SK-N-SH (cell line): Measurements from ENCODE around the gene TCP1. TPM values are rescaled to one million over a fixed set of nuclear protein-coding genes. Genes with fewer than 3 reads are reported as not detected.

Source experiments
- CTCF ChIA-PET: fragments of 300-600, 350-600 bp; formaldehyde crosslinking; extraction: SDS; loops from one replicate; lab custom pipeline; 2021; lab: Yijun Ruan, JAX
- POLR2A ChIA-PET: fragments of 350-600 bp; sonication (Branson Sonifier 250); formaldehyde crosslinking; extraction: SDS; loops from one replicate; lab custom pipeline; 2020; ENCODE audit warnings: antibody characterized with exemption, inconsistent platforms; lab: Yijun Ruan, JAX
- DNase-seq: peaks from one replicate; pipeline ENCODE4 v3.0.0; 2012
- H2AFZ ChIP-seq: fragments of 200-600 bp; sonication (generic); 2 replicates; pipeline ENCODE4 v1.8.1; 2016; ENCODE audit warnings: antibody characterized with exemption, mild to moderate bottlenecking, low read depth
- H3F3A ChIP-seq: fragments of 200-600 bp; sonication (generic); replicated peaks from 2 replicates; pipeline ENCODE3; 2016; ENCODE audit warnings: antibody characterized with exemption, mild to moderate bottlenecking; ENCODE audit not compliant: insufficient read depth
- H3K27ac ChIP-seq, 2 experiments: fragments of 200-500 bp in 1 of 2; fragments of 200-600 bp in 1 of 2; sonication (Bioruptor generic) in 1 of 2; sonication (generic), shearing (Covaris generic) in 1 of 2; 2 replicates each; pipeline versions ENCODE4 v1.5.1 to v1.6.1; 2014 to 2016; ENCODE audit warnings: low read depth in 2 of 2, inconsistent platforms in 1 of 2, low read length in 1 of 2, mild to moderate bottlenecking in 1 of 2, mixed read lengths in 1 of 2
- H3K27me3 ChIP-seq: fragments of 200-600 bp; sonication (generic), shearing (Covaris generic); 2 replicates; pipeline ENCODE4 v1.6.1; 2016; ENCODE audit warnings: mixed run types; ENCODE audit not compliant: insufficient read depth
- H3K36me3 ChIP-seq, 2 experiments: fragments of 200-500 bp in 1 of 2; fragments of 200-600 bp in 1 of 2; sonication (Bioruptor generic) in 1 of 2; sonication (generic) in 1 of 2; replicated peaks in 1 of 2; 2 replicates each; pipeline versions ENCODE3 to v1.5.1; 2014 to 2016; ENCODE audit warnings: low read length in 1 of 2, mild to moderate bottlenecking in 1 of 2; ENCODE audit not compliant: insufficient read depth in 2 of 2, control insufficient read depth in 1 of 2
- H3K4me1 ChIP-seq, 2 experiments: fragments of 200-500 bp in 1 of 2; fragments of 200-600 bp in 1 of 2; sonication (Bioruptor generic) in 1 of 2; sonication (generic), shearing (Covaris generic) in 1 of 2; 2 replicates each; pipeline versions ENCODE4 v1.5.1 to v1.6.1; 2014 to 2016; ENCODE audit warnings: low read depth in 1 of 2, low read length in 1 of 2, mixed run types in 1 of 2; ENCODE audit not compliant: insufficient read depth in 2 of 2, control insufficient read depth in 1 of 2
- H3K4me2 ChIP-seq: fragments of 200-600 bp; sonication (generic), shearing (Covaris generic); 2 replicates; pipeline ENCODE4 v1.6.1; 2017; ENCODE audit warnings: mixed run types
- H3K4me3 ChIP-seq, 2 experiments: fragments of 200-500 bp in 1 of 2; fragments of 200-600 bp in 1 of 2; sonication (Bioruptor generic) in 1 of 2; sonication (generic), shearing (Covaris generic) in 1 of 2; 2 replicates each; pipeline versions ENCODE4 v1.5.1 to v1.8.1; 2014 to 2016; ENCODE audit warnings: low read depth in 2 of 2, inconsistent platforms in 1 of 2, low read length in 1 of 2, mild to moderate bottlenecking in 1 of 2, mixed read lengths in 1 of 2, moderate library complexity in 1 of 2
- H3K79me2 ChIP-seq: fragments of 200-600 bp; sonication (generic); 2 replicates; pipeline ENCODE4 v1.8.1; 2017; ENCODE audit warnings: mild to moderate bottlenecking; ENCODE audit not compliant: insufficient read depth
- H3K9ac ChIP-seq: fragments of 200-600 bp; sonication (generic); 2 replicates; pipeline ENCODE4 v1.6.1; 2017; ENCODE audit warnings: mixed run types
- H3K9me2 ChIP-seq: fragments of 200-600 bp; sonication (generic); 2 replicates; pipeline ENCODE4 v1.6.1; 2017; ENCODE audit warnings: mixed run types
- H3K9me3 ChIP-seq: fragments of 200-600 bp; sonication (generic); 2 replicates; pipeline ENCODE4 v1.6.1; 2017; ENCODE audit warnings: mixed run types, mild to moderate bottlenecking, moderate library complexity
- H4K20me1 ChIP-seq: fragments of 200-600 bp; sonication (generic); 2 replicates; pipeline ENCODE4 v1.6.1; 2017; ENCODE audit warnings: mild to moderate bottlenecking, mixed run types; ENCODE audit not compliant: insufficient read depth
- EZH2phosphoT487 ChIP-seq: fragments of 200-600 bp; sonication (generic); IDR thresholded peaks from 2 replicates; pipeline ENCODE4 v1.6.1; 2017; ENCODE audit warnings: low read depth, mixed run types, mild to moderate bottlenecking, antibody characterized with exemption, moderate library complexity, borderline replicate concordance
- FOSL2 ChIP-seq: IDR thresholded peaks from 2 replicates; pipeline ENCODE4 v1.4.0; 2012; ENCODE audit warnings: low read depth, mild to moderate bottlenecking, moderate library complexity, borderline replicate concordance
- FOXJ3 ChIP-seq: sonication (generic); formaldehyde crosslinking; IDR thresholded peaks from 2 replicates; pipeline ENCODE4 v1.5.1; 2020; ENCODE audit warnings: mild to moderate bottlenecking, missing genetic modification reagents
- GABPA ChIP-seq: IDR thresholded peaks from 2 replicates; pipeline ENCODE4 v1.4.0; 2012; ENCODE audit warnings: low read depth, mild to moderate bottlenecking
- POLR2AphosphoS5 ChIP-seq: IDR thresholded peaks from 2 replicates; pipeline ENCODE4 v1.6.1; 2012; ENCODE audit warnings: low read depth, low read length
- SMC3 ChIP-seq: IDR thresholded peaks from 2 replicates; pipeline ENCODE4 v1.6.1; 2012; ENCODE audit warnings: low read depth, low read length, improper control_type of control experiment
- YY1 ChIP-seq: IDR thresholded peaks from 2 replicates; pipeline ENCODE4 v1.4.0; 2012; ENCODE audit warnings: low read depth, mild to moderate bottlenecking
- WGBS: methylation state at CpG from one replicate; pipeline ENCODE4 v1.1.6; 2017; ENCODE audit warnings: low lambda C conversion rate; 5-methylcytosine and 5-hydroxymethylcytosine counted together
- polyA plus RNA-seq, 3 experiments: library from polyadenylated mRNA; depleted of rRNA; stranded (reverse); fragments of >200 nt; gene quantifications; 2 replicates each; pipeline ENCODE4 v1.2.3, GENCODE V29; 2012
- TF ChIP-seq, protein P1 (sequence below): IDR thresholded peaks from 2 replicates; pipeline ENCODE4 v1.4.0; 2012; ENCODE audit warnings: low read depth, borderline replicate concordance
- TF ChIP-seq, protein P2 (sequence below): fragments of 200-600 bp; sonication (generic); IDR thresholded peaks from 2 replicates; pipeline ENCODE4 v1.6.1; 2017; ENCODE audit warnings: antibody characterized with exemption, mild to moderate bottlenecking, moderate library complexity

TCP1 gene
- polyA plus RNA-seq, 1 of the 3 experiments (the other 2 are of a cell fraction): 154 TPM

DNA sequence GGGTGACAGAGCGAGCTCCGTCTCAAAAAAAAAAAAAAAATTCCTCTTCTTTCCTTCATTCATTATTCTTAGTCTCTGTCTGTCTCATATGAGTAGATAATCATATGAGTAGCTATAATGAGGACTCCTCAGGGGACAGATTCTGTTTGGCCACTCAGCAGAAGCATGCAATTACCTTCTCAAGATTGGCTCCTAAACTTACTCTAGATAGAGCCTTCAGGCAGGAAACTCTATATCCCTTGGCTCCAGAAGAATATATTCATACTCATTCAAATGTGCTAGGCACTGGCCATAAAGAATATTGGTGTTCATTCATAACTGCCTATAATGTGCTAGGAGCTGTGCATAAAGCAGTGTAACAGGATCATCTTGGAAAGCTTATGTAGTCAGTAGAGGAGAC lies 29.8 kb downstream of the TCP1 start (continued):
- no peak for TF ChIP-seq SMC3

DNA sequence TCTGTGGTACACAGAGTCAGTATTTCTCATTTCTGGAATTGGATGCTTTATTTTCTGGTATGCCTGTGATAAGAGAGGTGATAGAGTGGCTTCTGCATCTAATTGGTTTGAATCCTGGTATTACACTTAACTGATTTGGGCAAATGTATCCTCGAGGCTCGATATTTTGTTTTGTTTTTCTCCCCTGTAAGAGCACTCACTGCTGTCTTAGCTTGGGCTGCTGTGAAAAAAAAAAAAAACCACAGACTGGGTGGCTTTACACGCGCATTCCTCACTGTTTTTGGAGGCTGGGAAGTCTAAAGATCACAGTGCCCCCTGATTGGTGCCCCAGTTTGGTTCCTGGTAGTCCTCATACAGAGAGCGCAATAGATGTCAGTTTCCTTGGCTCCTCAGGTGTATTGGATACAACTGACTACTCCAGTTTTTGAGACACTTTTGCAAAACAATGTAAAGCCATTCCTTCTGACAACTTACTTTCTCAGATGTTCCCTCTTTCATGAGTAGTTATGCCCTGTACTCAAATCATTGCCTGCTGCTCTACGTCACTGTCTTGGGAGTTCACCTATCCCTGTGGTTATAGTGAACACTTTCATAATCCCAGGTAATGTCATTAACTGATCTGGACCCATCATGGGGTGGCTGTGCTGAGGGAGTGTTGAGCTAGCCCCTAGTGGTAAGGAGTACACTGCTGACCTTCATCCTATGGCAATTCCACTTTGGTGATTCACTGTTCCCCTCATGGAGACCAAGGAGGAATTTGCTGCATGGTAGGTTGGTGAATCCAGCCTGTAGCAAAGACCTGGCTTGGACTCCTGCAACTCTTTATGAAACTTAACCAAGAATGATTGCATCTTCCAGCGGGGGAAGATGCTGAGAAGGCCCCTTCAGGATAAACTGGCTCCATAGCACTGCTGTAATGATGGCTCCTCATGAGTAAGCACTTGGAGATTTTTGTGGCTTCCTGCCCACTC lies 31.1 kb downstream of the TCP1 start:
- peak overlapping the region in 1 of 2 experiments; percentile 46; a peak in 2 of 4 replicates for H3K27ac ChIP-seq

DNA sequence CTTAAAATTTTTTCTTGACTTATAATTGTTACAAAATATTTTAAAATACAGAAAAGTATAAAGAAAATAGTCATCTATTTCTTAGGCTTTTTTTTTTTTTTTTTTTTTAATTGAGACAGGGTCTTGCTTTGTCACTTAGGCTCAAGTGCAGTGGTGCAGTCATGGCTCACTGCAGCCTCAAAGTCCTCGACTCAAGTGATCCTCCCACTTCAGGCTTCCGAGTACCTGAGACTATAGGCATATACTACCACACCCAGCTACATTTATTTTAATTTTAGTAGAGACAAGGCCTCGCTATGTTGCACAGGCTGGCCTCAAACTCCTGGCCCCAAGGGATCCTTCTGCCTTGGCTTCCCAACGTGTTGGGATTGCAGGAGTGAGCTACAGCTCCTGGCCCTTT lies 32.9 kb downstream of the TCP1 start:
- TF ChIP-seq POLR2AphosphoS5 (no peak), YY1 (no peak)
- TF ChIP-seq, protein P1, sequence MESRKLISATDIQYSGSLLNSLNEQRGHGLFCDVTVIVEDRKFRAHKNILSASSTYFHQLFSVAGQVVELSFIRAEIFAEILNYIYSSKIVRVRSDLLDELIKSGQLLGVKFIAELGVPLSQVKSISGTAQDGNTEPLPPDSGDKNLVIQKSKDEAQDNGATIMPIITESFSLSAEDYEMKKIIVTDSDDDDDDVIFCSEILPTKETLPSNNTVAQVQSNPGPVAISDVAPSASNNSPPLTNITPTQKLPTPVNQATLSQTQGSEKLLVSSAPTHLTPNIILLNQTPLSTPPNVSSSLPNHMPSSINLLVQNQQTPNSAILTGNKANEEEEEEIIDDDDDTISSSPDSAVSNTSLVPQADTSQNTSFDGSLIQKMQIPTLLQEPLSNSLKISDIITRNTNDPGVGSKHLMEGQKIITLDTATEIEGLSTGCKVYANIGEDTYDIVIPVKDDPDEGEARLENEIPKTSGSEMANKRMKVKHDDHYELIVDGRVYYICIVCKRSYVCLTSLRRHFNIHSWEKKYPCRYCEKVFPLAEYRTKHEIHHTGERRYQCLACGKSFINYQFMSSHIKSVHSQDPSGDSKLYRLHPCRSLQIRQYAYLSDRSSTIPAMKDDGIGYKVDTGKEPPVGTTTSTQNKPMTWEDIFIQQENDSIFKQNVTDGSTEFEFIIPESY: no peak
- Histone ChIP-seq H3F3A (peaks cover 63% of the 10 kb centered on the region), H3K27me3 (no peaks in the 10 kb centered on the region), H2AFZ (no peak overlapping the region), H3K36me3 (peaks cover 62 to 67% of the 10 kb centered on the region in 2 experiments), H3K9ac (no peak overlapping the region), H3K9me2 (no peaks in the 10 kb centered on the region), H4K20me1 (no peaks in the 10 kb centered on the region), H3K9me3 (no peaks in the 10 kb centered on the region), H3K4me3 (no peak overlapping the region), H3K4me1 (peaks cover 6 to 14% of the 10 kb centered on the region in 2 experiments; a peak in 3 of 4 replicates), H3K79me2 (peaks cover 53% of the 10 kb centered on the region), H3K27ac (no peak overlapping the region), H3K4me2 (no peak overlapping the region)
- 94% methylated on average over 3 of the region's 4 CpGs for WGBS
- DNase-seq: no peak
- ChIA-PET CTCF (interaction anchor here (1.2 kb wide), 1 partner anchor 65 kb away, joined by 4 read pairs; no protein-coding TSS in a partner anchor), POLR2A (no interaction called here)

More for the DNA sequence above, 31.1 kb downstream of the TCP1 start:
- Histone ChIP-seq H3K4me3 (no peak overlapping the region), H3K27me3 (no peaks in the 10 kb centered on the region), H3K4me2 (no peak overlapping the region), H3K9me3 (no peaks in the 10 kb centered on the region), H3K4me1 (peaks cover 13 to 20% of the 10 kb centered on the region in 2 experiments), H2AFZ (no peak overlapping the region), H3K9ac (no peak overlapping the region), H3K79me2 (peaks cover 46% of the 10 kb centered on the region), H3K36me3 (peaks cover 49 to 50% of the 10 kb centered on the region in 2 experiments), H4K20me1 (no peaks in the 10 kb centered on the region), H3K9me2 (no peaks in the 10 kb centered on the region), H3F3A (peaks cover 58% of the 10 kb centered on the region)
- CTCF ChIA-PET: interaction anchor here (1.1 kb wide), 1 partner anchor 24 kb away, joined by 3 read pairs; no protein-coding TSS in a partner anchor
- 92% methylated on average over 6 of the region's 7 CpGs for WGBS
- no peak for DNase-seq
- TF ChIP-seq, protein P2, sequence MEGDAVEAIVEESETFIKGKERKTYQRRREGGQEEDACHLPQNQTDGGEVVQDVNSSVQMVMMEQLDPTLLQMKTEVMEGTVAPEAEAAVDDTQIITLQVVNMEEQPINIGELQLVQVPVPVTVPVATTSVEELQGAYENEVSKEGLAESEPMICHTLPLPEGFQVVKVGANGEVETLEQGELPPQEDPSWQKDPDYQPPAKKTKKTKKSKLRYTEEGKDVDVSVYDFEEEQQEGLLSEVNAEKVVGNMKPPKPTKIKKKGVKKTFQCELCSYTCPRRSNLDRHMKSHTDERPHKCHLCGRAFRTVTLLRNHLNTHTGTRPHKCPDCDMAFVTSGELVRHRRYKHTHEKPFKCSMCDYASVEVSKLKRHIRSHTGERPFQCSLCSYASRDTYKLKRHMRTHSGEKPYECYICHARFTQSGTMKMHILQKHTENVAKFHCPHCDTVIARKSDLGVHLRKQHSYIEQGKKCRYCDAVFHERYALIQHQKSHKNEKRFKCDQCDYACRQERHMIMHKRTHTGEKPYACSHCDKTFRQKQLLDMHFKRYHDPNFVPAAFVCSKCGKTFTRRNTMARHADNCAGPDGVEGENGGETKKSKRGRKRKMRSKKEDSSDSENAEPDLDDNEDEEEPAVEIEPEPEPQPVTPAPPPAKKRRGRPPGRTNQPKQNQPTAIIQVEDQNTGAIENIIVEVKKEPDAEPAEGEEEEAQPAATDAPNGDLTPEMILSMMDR: peak; percentile 49
- no peak for TF ChIP-seq FOXJ3
- TF ChIP-seq FOSL2: peak; percentile 48; the same call in 1 of the 2 replicates
- TF ChIP-seq EZH2phosphoT487: no peak
- no peak for TF ChIP-seq GABPA
- POLR2A ChIA-PET: no interaction called here
